GM10847 (cell line): Measurements from ENCODE around the gene PTPN13.

Experiments used
- POLR2A ChIP-seq: IDR thresholded peaks from 2 replicates; pipeline ENCODE4 v1.6.1; 2011; ENCODE audit not compliant: insufficient read length; ENCODE audit errors: extremely low read depth

Gene PTPN13

DNA sequence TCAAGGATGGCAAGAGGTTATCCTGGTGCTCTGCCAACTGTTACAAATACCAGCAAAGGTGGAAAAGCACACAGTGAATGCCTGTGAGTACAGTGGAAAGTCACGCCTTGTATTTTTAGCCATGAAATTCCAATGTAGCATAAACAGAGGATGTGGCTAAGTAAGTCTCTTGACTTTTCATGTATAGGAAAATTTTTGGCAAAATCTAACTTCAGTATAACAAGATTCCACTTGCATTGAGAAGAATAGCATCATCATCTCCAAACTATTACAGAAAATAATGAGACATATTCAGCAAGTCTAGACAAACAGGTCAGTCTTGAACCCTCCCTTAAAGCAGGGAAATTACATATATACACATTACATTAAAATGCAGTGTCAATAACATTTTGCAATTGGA lies 247.2 kb downstream of the PTPN13 start:
- TF ChIP-seq POLR2A, result no peak

GRCh38 chr4:86845593-86845992 lies 251.5 kb downstream of the PTPN13 start:
- no peak for TF ChIP-seq POLR2A

DNA sequence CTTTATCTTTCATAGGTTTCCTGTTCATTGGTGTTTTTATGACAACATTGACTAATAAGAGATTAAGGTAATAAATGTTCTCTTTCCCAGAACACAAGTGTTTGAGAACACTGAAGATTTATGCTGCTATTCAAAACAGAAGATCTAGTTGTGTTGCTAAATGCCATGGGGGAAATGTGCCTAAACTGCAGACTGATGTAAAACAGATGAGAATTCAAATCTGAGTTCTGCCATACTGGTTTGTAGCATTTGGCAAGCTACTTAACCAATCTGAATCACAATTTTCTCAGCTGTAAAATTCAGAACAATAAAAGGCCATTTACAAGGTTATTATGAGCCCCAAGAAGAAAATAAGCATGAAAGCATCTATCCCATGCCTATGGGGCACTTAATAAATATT lies 252.8 kb downstream of the PTPN13 start:
- TF ChIP-seq POLR2A, result no peak

GRCh38 chr4:86847571-86847970 lies 253.5 kb downstream of the PTPN13 start:
- TF ChIP-seq POLR2A, result no peak

- no peak for TF ChIP-seq POLR2A
Observed at GRCh38 chr4:86848136-86848535, 254.0 kb downstream of the PTPN13 start.

DNA sequence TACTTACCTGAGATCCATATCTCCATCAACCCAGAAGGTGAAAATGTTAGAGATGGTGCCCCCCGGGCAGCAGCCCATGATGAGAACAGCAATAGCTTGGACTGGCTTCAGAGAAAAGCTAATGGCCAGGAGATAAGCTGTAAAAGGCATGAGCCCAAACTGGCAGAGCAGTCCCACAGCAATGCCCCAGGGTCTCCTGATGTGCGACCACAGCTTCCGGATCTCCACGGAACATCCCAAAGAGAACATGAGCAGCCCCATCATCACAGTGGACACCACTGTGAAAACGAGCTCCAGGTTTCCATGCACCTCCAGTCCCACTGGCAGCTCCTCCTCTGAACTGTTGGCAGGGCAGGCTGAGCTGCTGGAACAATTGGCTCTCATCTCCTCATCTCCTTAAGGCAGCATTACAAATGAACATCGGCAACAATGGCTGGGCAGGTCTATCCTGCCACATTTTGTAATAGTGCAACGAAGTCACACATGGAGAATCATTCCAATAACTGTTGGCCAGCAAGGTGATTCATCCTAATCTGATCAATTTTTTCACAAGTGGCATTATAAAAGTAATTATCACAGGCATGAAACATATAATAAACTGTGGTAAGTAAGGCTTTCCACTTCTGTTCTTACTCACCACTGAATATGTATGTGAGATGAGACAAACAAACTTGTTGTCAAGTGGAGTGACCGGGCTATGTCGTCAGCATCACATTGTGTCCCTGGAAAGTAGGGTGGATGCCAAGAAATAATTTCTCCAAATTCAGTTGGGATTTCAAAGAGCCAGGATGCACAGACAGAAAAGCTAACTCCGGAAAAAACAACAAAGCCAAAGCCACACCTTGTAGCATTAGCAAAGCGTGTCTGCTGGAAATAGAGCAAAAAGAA lies 254.9 kb downstream of the PTPN13 start, which contains the start of gene SLC10A6:
SLC10A6 (minus strand) TSS at position 653 of the 888 bp plus-strand sequence; CDS start at position 384, 269 bp downstream.
- TF ChIP-seq POLR2A, result no peak

GRCh38 chr4:86853209-86853608 lies 259.1 kb downstream of the PTPN13 start:
- TF ChIP-seq POLR2A, result no peak

- no peak for TF ChIP-seq POLR2A
Observed at GRCh38 chr4:86855572-86855971, 261.5 kb downstream of the PTPN13 start.

DNA sequence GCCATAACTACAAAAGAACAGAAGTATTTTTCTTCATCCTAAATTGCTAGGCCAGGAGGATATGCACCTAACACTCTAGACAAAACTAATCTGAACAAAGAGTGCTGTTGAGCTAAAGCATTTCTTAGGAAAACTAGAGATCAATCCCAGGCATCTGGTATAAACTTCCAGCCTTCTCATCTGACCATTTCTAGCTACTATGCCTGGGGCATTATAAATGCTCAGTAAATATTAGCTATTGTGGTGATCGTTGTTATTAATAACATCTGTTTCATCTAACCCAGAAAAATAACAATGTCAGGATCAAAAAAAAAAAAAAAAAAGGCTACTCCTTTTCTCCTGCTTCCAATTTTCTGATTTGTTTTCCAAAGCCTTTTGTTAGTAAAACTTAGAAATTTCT lies 262.8 kb downstream of the PTPN13 start:
- TF ChIP-seq POLR2A, result no peak

GRCh38 chr4:86857341-86858052 lies 263.4 kb downstream of the PTPN13 start:
- no peak for TF ChIP-seq POLR2A
